T-helper 1 cell (primary cell): ENCODE measurements around the gene CACNG6.
"Not testable (repeated sequence)": the region's sequence is repeated elsewhere in the genome, so short reads cannot be mapped to it uniquely, and the experiment has no call there.

Experiments used
- DNase-seq, 5 donors: peaks; one replicate each; pipeline ENCODE4 v3.0.0-alpha.2; 2012 to 2020
- total RNA-seq, 4 donors: gene quantifications; one replicate each; lab custom pipeline; 2026; lab: John Stamatoyannopoulos, UW

The CACNG6 gene, protein sequence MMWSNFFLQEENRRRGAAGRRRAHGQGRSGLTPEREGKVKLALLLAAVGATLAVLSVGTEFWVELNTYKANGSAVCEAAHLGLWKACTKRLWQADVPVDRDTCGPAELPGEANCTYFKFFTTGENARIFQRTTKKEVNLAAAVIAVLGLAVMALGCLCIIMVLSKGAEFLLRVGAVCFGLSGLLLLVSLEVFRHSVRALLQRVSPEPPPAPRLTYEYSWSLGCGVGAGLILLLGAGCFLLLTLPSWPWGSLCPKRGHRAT
- 0 reads per million in 4 donors for total RNA-seq

DNA sequence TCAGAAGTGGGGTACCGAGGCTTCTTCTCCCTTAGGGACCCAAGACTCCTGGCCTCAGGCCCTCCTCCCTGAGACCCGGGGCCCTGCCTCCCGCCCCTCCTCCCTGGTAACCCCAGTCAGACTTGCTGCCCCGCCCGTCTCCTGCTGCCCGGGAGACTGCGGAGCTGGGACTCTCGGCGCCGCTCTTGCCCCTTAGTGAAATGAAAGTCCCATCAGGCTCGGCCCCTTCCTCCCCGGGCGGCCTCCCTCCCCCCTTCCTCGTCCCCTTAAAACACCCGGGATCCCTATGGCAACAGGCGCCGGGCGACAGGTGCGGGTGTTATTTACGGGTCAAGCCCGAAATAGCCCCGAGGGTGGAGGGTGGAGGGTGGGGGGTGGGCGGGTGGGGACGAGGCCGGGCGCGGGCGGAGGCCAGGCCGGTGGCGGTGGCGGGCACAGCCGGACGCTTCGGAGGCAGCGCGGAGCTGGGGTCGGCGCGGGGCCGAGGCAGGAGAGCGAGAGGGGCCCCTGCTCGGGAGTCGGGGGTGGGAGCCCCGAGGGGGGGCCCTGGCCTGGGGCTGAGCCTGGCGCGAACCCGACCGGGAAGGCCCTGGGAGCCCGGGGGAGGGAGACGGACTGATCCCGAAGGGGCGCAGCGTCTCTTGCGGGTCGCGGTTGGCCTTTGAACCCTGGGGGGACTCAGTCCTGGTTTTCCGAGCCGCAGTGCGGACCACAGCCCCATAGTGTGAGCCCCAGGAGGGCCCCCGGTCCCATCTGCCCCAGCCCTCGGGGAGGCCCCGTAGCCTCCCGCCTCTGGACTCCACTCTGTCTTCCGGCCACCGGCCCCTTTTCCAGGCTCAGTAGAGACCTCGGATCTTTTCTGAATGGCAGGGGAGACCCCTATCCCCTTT is at the start of gene CACNG6:
TSS of gene CACNG6 (plus strand) at position 414 of the 890 bp plus-strand sequence. CDS start 1,241 bp downstream, outside the sequence.
- DNase-seq: no peak

DNA sequence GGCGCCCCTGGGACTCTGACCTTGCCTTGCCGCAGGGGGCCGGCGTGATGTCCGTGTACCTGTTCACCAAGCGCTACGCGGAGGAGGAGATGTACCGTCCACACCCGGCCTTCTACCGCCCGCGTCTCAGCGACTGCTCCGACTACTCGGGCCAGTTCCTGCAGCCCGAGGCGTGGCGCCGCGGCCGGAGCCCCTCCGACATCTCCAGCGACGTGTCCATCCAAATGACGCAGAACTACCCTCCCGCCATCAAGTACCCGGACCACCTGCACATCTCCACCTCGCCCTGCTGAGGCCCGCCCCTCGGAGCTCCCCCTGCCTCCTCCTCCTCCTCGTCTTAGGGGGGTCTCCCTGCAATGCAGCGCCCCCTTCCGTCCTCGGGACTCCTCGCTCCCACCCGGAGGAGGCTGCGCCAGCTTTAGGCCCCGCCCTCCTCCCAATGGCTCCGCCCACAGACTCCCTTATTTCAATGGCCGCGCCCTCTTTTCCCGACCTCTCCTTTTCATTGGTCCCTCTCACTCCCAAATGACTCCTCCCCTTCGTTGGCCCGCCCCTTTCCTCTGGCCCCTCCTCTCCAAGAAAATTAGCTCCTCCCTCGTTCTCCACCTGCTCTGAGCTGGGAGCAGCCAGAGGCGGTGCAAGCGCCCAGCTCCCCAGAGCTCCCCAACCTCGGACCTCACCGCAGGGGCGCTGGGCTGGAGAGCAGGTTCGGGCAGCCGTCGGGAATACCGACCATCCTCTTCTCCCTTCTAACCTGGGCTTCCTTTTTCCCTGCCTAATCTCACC is 49.2 kb upstream of the CACNG6 start:
- no peak for DNase-seq

DNA sequence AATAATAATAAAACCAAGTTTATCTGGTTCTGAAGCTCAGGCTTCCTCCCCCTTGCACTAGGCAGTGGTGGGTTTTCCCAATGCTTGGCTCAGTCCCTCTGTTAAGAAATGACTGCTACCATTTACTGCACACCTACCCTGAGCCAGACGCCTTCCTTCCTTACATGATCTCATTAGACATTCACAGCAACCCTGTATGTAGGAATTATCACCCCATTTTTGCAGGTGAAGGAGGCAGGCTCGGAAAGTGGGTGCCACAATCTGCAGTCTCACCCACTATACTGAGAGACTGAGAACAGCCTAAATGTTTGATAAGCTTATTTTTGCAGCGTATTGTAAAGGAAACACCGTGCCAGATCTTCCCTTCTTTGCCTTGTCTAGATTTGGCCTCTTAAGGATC is 47.0 kb upstream of the CACNG6 start:
- DNase-seq: no peak

DNA sequence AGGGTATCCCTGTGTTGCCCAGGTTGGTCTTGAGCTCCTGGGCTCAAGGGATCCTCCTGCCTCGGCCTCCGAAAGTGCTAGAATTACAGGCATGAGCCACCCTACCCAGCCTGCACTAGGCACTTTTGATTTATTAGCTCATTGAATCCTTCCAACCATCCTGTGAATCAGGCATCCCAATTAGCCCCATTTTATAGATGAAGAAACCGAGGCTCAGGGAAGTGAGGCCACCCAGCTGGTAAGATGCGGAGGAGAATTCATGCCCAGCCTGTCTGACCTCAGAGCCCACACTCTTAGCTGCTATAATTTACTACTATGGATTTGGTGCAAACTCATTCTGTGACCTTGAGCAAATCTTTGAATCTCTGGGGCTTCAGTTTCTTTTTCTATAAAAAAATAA is 46.5 kb upstream of the CACNG6 start:
- no peak for DNase-seq

DNA sequence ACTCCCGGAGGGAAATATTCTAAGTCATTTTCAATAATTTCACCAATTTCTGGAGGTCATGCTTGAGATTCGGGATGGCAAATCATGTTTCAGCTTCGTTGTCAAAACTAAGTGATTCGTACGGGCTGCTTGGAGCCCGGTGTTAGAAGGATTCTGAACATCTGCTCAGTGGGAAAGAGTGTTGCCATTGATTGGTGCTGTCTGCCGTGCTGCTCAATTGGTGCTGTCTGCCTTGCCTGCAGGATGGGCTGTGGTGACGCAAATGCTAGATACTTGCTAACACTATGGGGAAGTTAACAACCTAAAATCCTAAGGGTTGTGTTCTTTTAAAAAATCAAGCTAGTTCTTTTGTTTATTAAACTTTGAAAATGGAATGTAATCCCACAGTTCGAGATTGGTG is 46.0 kb upstream of the CACNG6 start:
- no peak for DNase-seq

DNA sequence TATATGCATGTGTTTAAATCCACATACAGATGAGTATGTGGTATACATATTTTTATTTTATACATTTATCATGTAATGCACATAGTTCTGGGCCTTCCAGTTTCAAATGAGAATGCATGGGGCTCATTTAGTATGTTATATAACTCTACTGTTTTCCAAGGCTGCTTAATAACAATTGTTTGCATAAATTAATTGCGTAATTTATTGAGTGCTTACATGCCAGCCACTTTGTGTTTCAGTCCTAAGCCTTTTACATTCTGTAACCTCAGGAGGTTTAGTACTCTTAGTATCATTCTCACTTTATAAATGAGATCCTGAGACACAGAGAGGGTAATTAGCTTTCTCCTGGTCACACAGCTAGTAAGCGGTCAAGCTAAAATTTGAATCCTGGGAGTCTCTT is 45.4 kb upstream of the CACNG6 start:
- DNase-seq: no peak

DNA sequence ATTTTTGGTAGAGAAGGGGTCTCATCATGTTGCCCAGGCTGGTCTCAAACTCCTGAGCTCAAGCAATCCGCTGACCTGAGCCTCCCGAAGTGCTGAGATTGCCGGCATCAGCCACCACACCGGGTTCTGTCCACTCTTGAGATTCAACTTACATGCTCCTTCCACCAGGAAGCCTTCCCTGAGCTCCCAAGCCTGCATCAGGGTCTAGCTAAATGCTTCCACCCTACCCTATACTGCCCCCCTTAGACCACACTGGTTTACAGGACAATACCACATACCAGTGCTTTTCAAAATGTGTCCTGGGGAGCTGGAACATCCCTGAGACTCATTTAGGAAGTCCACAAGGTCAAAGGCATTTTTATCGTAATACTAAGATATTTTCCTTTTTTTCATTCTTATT is 43.8 kb upstream of the CACNG6 start:
- no peak for DNase-seq

DNA sequence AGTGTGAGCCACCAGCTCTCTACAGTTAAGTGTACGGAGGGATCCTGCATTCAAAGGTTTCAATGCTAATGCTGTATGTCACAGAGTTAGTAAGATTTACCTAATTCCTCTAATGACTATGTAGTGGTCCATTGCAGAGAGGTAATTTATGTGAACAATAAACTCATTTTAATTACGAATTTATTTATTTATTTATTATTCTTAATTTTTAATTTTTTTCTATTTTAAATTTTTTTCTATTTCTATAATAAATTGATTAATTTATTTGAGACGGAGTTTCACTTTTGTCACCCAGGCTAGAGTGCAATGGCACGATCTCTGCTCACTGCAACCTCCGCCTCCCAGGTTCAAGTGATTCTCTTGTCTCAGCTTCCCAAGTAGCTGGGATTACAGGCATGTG is 42.8 kb upstream of the CACNG6 start:
- DNase-seq: not testable (repeated sequence)

DNA sequence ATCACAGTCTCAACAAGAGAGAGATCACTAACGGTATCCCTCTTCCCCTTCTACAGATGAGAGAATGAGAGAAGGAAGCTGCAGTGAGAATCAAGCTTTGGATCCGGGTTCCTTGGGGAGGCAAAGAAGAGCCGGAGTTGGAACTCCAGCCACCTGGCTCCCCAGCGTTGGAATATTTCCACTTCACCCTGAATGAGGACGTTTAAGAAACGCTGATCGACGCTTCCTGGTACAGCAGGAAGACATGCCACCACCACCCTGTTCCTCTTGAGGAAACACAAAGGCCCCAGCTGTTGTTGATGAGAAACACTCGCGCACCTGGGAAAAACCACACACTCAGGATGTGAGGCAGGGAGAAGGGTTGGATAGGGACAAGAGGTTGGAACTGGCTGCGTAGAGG is 40.0 kb upstream of the CACNG6 start:
- no peak for DNase-seq

DNA sequence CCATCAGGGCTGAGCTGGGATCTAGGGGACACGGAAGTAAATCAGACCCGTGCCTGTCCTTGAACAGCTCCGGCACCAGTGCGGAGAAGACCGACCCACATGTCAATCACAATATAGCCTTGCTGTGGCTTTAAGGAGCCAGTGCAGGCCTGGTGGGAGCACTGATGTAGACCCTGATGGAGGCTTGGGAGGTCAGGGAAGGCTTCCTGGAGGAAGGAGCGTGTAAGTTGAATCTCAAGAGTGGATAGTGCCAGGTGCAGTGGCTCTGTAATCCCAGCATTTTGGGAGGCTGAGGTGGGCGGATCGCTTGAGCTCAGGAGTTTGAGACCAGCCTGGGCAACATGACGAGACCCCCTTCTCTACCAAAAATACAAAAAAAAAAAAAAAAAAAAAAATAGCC is 39.5 kb upstream of the CACNG6 start:
- no peak for DNase-seq

DNA sequence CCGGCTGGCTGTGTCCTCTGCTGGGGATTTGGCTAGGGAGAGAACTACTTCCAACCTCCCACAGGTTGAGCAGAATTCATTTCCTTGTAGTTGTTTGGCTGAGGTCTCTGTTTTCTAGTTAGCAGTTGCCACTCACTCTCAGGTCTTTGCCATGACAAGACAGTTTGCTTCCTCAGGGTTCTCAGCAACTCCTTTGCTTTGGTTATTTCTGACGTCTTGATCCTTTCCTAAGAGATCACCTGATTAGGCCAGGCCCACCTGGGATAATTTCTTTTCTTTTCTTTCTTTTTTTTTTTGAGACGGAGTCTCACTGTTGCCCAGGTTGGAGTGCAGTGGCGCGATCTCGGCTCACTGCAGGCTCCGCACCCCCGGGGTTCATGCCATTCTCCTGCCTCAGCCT is 38.1 kb upstream of the CACNG6 start:
- no peak for DNase-seq

DNA sequence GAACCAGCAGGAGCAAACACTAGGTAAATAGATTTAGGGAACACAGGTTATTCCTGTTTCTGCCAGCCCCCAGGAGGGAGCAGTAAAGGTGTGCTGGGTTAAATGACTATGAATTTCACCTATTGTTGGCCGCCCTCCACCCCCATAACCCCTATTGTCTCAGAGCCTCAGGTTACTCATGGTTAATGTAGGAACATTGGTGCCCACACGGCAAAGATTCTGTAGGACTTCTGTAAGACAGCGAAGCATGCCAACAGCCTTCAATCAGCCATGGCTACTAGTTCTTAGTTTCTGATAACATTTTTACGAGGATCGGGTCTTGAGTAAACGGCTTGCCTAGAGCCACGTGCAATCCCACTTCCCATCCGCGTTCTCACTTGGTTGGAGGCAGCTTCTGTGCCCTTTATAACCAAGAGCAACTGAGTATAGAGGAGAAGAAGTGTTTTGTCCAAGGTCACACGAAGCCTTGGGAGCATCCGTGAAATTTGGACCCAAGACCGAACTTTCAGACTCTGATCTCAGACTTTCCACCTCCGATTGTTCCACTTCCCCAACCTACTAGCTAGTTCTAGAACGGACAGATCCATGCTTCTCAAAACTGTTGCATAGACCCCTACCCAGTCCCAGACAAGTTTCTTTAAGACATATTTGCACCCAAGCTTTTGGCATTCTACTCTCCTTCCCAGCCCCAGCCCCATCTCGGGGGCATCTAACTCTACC is 33.8 kb upstream of the CACNG6 start:
- DNase-seq: no peak

DNA sequence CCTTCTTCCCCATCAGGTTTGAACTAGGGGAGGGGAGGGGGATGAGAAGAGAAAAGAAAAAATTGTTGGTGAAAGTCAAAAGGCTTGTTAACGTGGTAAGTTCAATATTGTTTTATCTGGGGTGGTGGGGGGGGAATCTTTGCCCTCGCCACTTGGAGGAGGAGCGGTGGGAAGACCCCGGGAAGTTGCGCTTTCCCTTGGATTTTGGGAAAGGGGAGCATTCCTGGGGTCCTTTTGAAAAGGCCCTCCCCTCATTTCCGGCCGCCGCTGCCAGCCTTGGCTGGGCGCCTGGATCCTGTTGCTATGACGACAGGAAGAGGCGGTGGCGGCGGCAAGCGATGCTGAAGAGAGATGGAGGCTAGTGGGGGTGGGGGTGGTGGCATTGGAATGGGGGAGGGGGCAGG is 33.3 kb upstream of the CACNG6 start:
- DNase-seq: no peak

DNA sequence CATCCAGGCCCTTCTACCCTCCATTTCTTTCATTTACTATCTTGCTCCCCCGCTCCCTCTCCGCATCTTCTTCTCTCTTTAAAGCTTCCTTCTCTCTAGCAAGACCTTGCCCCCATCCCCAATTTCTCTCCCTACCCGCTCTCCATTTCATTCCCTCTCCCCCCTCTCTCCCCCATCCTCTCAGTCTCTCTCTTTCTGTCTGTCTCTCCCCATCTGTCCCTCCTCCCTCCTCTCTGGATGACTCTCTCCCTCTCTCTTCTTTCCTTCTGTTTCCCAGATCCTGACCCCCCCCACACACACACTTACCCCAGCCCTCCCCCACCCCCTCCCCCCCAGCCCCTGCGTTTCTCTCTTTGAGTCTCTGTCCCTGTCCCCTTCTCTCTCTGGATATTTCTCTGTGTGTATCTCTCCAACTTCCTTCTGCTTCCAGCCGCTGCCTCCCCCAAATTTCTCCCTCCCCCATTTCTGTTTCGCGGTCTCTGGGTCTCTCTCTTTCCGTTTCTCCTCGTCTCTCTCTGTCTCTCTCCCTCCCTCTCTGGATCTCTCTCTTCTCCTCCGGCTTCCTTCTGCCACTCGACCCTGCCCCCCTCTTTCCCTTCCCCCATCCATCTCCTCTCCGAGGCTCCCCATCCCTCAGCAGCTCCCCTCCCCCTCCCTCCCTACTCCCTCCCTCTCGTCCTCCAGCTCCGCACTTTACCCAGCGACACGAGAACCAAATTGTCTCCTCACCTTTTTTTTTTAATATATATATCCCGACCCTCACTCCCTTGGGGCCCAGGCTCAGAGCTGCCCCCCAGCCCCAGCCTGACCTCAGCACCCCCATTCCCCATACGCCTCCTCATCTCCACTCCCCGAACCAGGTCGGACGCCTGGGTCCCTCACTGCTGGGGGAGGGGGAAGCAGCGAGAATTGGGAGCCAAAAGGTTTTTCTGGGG is 32.3 kb upstream of the CACNG6 start:
- no peak for DNase-seq

DNA sequence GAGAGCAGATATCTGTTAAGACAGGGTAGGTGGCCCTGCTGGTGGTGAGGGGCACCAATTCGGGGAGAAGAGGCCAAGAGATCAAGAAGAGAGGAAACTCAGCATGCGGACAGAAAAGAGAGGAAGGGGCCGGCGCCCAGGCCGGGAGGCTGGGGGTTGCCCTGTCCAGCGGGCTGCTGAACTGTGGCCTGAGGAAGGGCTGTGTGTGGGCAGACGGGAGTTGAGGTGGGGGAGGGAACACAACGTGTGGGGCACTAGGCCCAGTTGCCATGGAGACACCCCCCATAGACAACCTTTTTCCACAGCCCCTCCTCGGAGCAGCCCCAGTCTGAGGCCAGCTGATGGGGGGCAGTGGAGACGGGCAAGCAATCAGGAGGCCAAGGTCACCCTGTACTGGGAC is 31.2 kb upstream of the CACNG6 start:
- DNase-seq: no peak

DNA sequence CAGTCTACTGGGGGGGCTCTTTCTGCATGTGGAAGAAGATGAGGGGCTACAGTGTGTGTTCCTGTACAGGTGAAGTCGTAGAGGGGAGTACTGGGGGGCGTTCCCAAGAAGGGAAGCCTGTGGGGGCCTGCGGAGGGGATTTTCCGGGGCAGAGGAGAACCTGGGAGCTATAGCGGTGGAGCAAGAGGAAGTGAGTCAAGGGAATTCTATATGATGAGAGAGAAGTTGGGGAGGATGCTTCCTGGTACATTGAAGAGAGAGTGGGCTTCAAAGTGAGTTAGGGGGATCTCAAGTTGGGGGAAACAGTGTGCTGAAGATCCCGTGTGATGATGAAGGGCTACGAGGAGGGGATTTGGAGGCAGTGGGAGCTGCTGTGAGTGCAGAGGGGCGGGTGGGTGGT is 30.6 kb upstream of the CACNG6 start:
- DNase-seq: no peak

DNA sequence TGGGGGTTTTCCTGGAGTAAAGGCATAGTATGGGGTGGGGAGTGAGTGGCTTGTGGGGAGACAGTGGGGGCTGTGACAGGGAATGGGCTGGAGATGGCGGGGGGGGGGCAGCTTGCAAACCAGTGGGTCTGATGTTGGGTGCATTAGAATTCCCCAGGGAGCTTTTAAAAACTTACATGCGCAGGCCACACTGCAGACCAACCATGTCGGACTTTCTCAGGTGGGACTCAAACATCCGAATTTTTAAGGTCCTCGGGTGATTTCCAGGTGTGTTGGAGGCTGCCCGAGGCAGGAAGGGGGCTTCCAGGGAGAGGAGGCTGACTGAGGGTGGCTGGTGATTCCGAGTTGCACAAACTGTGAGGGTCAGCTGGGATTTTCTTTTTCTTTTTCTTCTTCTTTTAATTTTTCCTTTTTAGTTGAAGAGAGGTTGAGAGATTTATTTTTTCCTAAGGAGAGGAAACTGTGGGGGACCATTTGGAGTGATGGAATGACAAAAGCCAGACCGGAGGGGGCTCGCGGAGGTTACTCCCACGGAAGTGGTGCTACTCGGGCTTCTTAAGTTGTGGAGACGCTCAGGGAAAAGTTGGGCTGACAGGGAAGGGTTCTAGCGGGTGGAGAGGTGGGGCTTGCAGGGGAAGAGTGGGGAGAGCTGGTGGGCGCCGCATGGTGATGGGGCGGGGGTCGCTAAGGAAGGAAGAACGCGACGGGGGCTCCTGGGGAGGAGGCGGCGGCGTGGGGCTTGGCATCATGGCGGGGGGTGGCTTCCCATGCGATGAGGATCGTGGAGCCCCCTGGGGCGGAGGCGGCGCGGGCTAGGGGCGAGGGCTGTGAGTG is 29.7 kb upstream of the CACNG6 start:
- no peak for DNase-seq

DNA sequence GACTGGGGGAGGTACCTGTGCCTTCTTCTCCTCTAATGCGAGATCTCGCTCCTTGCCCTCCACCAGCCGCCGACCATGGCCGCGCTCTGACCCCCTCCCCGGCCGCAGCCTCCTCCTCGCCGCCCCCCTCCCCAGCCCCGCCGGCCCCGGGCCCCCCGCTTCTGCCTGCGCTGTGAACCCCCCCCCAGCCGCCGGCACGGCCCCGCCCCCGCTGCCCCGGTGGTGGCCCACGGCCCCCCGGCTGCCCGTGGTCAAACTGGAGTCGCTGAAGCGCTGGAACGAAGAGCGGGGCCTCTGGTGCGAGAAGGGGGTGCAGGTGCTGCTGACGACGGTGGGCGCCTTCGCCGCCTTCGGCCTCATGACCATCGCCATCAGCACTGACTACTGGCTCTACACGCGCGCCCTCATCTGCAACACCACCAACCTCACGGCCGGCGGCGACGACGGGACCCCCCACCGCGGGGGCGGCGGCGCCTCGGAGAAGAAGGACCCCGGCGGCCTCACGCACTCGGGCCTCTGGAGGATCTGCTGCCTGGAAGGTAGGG is 28.5 kb upstream of the CACNG6 start, which contains the start of gene CACNG8:
TSS of gene CACNG8 (plus strand) at position 51 of the 545 bp plus-strand sequence.
- DNase-seq: no peak

DNA sequence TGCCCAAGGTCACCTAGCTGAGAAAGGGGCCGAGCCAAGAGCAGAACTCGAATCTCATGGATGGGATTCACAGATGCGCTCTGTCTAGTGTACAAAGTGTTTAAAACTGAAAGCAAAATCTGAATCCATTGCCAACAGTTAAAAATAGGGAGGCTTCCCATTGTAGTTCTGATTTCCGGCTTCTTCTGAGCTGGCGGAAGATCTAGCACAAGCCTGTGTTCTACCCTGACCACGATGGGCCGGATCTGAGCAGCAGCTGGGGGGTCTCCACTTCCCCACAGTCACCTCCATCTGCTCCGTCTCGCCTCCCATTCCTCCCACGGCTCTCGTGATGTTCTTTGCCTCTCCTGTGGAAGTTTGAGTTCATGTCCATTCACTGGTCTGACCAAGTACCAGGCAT is 26.3 kb upstream of the CACNG6 start:
- DNase-seq: no peak

DNA sequence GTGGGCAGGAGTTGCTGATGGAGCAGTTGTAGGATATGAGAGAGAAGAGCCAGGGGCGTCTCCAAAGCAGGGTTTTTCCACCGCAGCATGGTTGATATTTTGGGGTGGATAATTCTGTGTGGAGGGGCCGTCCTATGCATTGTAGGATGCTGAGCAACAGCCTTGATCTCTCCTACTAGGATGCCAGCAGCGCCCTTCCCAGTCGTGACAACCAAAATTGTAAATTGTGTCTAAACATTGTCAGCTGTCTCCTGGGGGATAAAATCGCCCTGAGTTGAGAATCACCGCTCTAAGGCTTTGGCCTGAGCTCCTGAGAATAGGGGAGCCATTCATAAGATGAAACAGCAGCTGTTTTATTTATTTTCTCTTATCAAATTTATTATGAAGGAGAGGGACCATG is 24.5 kb upstream of the CACNG6 start:
- no peak for DNase-seq
